HepG2 (cell line): ENCODE data around the gene CSDE1. TPM values are rescaled to one million over a fixed set of nuclear protein-coding genes. Genes with fewer than 3 reads are reported as not detected.

Experiments used
- ATAC-seq: fragments of 200-7000 bp; cut with Tn5 transposase; 3 replicates; pipeline ENCODE4 v1.9.1; 2020; ENCODE audit warnings: mild to moderate bottlenecking, moderate library complexity
- BruUV-seq: library from RNA; stranded (reverse); fragments of 400-500 nt; replicated peaks from 2 replicates; lab custom pipeline; 2021; lab: Mats Ljungman, UMichigan
- CTCF ChIA-PET: fragments of 300-600 bp; formaldehyde crosslinking; extraction: SDS; loops from one replicate; lab custom pipeline; 2021; ENCODE audit warnings: low total read pairs, inconsistent platforms, low intra/inter-chr PET ratio; lab: Yijun Ruan, JAX
- POLR2A ChIA-PET: fragments of 350-600 bp; sonication (Branson Sonifier 250); formaldehyde crosslinking; loops from one replicate; lab custom pipeline; 2020; ENCODE audit warnings: antibody characterized with exemption, inconsistent platforms; lab: Yijun Ruan, JAX
- DNase-seq: peaks from one replicate; pipeline ENCODE4 v3.0.0-alpha.2; 2015; ENCODE audit warnings: low spot score
- FAIRE-seq: peaks from 3 replicates; lab custom pipeline; 2011; peaks lifted over from hg19 to GRCh38; lab: Jason Lieb, UNC
- H2AFZ ChIP-seq: one replicate; pipeline ENCODE4 v1.6.1; 2011; ENCODE audit warnings: low read length, inconsistent platforms
- H3K27ac ChIP-seq: fragments of 300-600 bp; 3 replicates; pipeline ENCODE4 v1.8.0; 2011; ENCODE audit warnings: mixed run types, mild to moderate bottlenecking, mixed read lengths, low read length, inconsistent platforms; ENCODE audit not compliant: insufficient read depth; ENCODE audit errors: extremely low read length
- H3K27me3 ChIP-seq, 2 experiments: fragments of 200-600 bp in 1 of 2; 2 replicates in 1 of 2; 3 replicates in 1 of 2; pipeline versions ENCODE4 v1.6.0 to v1.8.0; 2011; ENCODE audit warnings: low read length in 2 of 2, mild to moderate bottlenecking in 2 of 2, moderate library complexity in 2 of 2, inconsistent platforms in 1 of 2; ENCODE audit not compliant: insufficient read depth in 2 of 2, control insufficient read depth in 1 of 2
- H3K36me3 ChIP-seq, 2 experiments: fragments of 200-600 bp in 1 of 2; replicated peaks in 1 of 2; 2 replicates in 1 of 2; 3 replicates in 1 of 2; pipeline versions ENCODE4 v1.5.1 to v1.8.0; 2011; ENCODE audit warnings: low read length in 2 of 2, inconsistent platforms in 1 of 2; ENCODE audit not compliant: insufficient read depth in 2 of 2, control insufficient read depth in 1 of 2
- H3K4me1 ChIP-seq: 2 replicates; pipeline ENCODE4 v1.5.1; 2012; ENCODE audit warnings: low read length, inconsistent platforms; ENCODE audit not compliant: insufficient read depth
- H3K4me2 ChIP-seq: 2 replicates; pipeline ENCODE4 v1.6.0; 2011; ENCODE audit warnings: low read depth, low read length, inconsistent platforms
- H3K4me3 ChIP-seq, 3 experiments: fragments of 200-600 bp in 1 of 3; sonication (generic), shearing (Covaris generic) in 1 of 3; replicated peaks in 1 of 3; 2 replicates each; pipeline ENCODE4 v1.5.1; 2011 to 2016; ENCODE audit warnings: low read length in 3 of 3, inconsistent platforms in 2 of 3, low read depth in 2 of 3, mild to moderate bottlenecking in 2 of 3, control low read depth in 1 of 3, mixed read lengths in 1 of 3; ENCODE audit not compliant: insufficient read depth in 1 of 3
- H3K79me2 ChIP-seq: one replicate; pipeline ENCODE4 v1.6.1; 2011; ENCODE audit warnings: low read length, inconsistent platforms; ENCODE audit not compliant: insufficient read depth
- H3K9ac ChIP-seq: 2 replicates; pipeline ENCODE4 v1.6.0; 2011; ENCODE audit warnings: mild to moderate bottlenecking, low read depth, low read length, inconsistent platforms; ENCODE audit not compliant: insufficient read depth
- H3K9me3 ChIP-seq: 2 replicates; pipeline ENCODE4 v1.5.1; 2012; ENCODE audit warnings: mild to moderate bottlenecking, low read length
- H4K20me1 ChIP-seq: 2 replicates; pipeline ENCODE4 v1.6.0; 2011; ENCODE audit warnings: inconsistent platforms, mild to moderate bottlenecking, low read length, moderate library complexity; ENCODE audit not compliant: insufficient read depth
- ATAD3A ChIP-seq: sonication (generic); formaldehyde crosslinking; IDR thresholded peaks from 2 replicates; pipeline ENCODE4 v1.4.0; 2020; ENCODE audit warnings: missing genetic modification reagents
- GPN1 ChIP-seq: sonication (generic); formaldehyde crosslinking; IDR thresholded peaks from 2 replicates; pipeline ENCODE4 v1.5.1; 2020; ENCODE audit warnings: missing genetic modification reagents, borderline replicate concordance
- NFYC ChIP-seq: IDR thresholded peaks from 2 replicates; pipeline ENCODE4 v1.6.1; 2016; ENCODE audit warnings: missing genetic modification reagents, missing compliant biosample characterization
- TSC22D2 ChIP-seq: sonication (generic); formaldehyde crosslinking; IDR thresholded peaks from 2 replicates; pipeline ENCODE4 v1.5.1; 2020; ENCODE audit warnings: missing genetic modification reagents, mild to moderate bottlenecking, borderline replicate concordance
- YY1 ChIP-seq: IDR thresholded peaks from 2 replicates; pipeline ENCODE4 v1.6.1; 2011; ENCODE audit warnings: low read length, low read depth, moderate library complexity, mild to moderate bottlenecking; ENCODE audit not compliant: insufficient read depth, insufficient replicate concordance
- ZFP37 ChIP-seq: sonication (generic); formaldehyde crosslinking; IDR thresholded peaks from 2 replicates; pipeline ENCODE4 v1.4.0; 2020; ENCODE audit warnings: missing genetic modification reagents, borderline replicate concordance
- ZNF17 ChIP-seq: sonication (generic); formaldehyde crosslinking; IDR thresholded peaks from 2 replicates; pipeline ENCODE4 v1.5.0; 2020; ENCODE audit warnings: mild to moderate bottlenecking, missing genetic modification reagents
- ZNF350 ChIP-seq: sonication (generic); formaldehyde crosslinking; IDR thresholded peaks from 2 replicates; pipeline ENCODE4 v1.4.0; 2020; ENCODE audit warnings: mild to moderate bottlenecking, low read depth, missing genetic modification reagents, borderline replicate concordance
- ZNF546 ChIP-seq: sonication (generic); formaldehyde crosslinking; conservative IDR thresholded peaks from 2 replicates; pipeline ENCODE4 v1.8.1; 2023; ENCODE audit warnings: mild to moderate bottlenecking, missing genetic modification reagents
- ZNF790 ChIP-seq: sonication (generic); formaldehyde crosslinking; IDR thresholded peaks from 2 replicates; pipeline ENCODE4 v1.8.0; 2022; ENCODE audit warnings: missing genetic modification reagents, mild to moderate bottlenecking, borderline replicate concordance
- ZSCAN12 ChIP-seq: sonication (generic); formaldehyde crosslinking; IDR thresholded peaks from 2 replicates; pipeline ENCODE4 v1.9.0; 2021; ENCODE audit warnings: mild to moderate bottlenecking, missing genetic modification reagents
- WGBS: methylation state at CpG from one replicate; pipeline ENCODE4 v1.1.6; 2017; ENCODE audit warnings: low lambda C conversion rate; 5-methylcytosine and 5-hydroxymethylcytosine counted together
- in situ Hi-C: cut with HindIII; loops from 2 replicates; pipeline ENCODE4 v1.10.0; 2017; ENCODE audit warnings: low pct_unique_long_range_greater_than_20kb; ENCODE audit not compliant: extremely low pct_ligation_motif_present
- intact Hi-C: fragments of 100-400 bp; cut with micrococcal nuclease; formaldehyde crosslinking; loops from one replicate; pipeline ENCODE4 v1.10.0; 2022; ENCODE audit not compliant: unreplicated experiment
- polyA plus RNA-seq, 8 experiments: library from polyadenylated mRNA; depleted of rRNA in 3 of 8; stranded (reverse) in 7 of 8; unstranded in 1 of 8; fragments of >200 nt; fragmentation: Illumina TruSeq in 4 of 8; extraction: Trizol in 4 of 8; gene quantifications; 2 replicates each; pipeline versions ENCODE4 v1.2.1 to v1.2.3, GENCODE V29; 2011 to 2016; ENCODE audit warnings: low read depth in 4 of 8, missing spikeins in 1 of 8, mixed read lengths in 1 of 8; ENCODE audit not compliant: insufficient read depth in 1 of 8
- total RNA-seq, 5 experiments: library from RNA; depleted of rRNA; stranded (reverse); fragments of >200 nt; fragmentation: Illumina TruSeq; extraction: Trizol; gene quantifications; 2 replicates each; pipeline ENCODE4 v1.2.3, GENCODE V29; 2016; ENCODE audit warnings: low read depth in 1 of 5
- TF ChIP-seq, protein P1 (sequence below): sonication (generic); formaldehyde crosslinking; IDR thresholded peaks from 2 replicates; pipeline ENCODE4 v1.8.1; 2023; ENCODE audit warnings: missing genetic modification reagents, mild to moderate bottlenecking, borderline replicate concordance
- TF ChIP-seq, protein P2 (sequence below): sonication (generic); formaldehyde crosslinking; IDR thresholded peaks from 2 replicates; pipeline ENCODE4 v1.4.0; 2020; ENCODE audit warnings: missing genetic modification reagents

Gene CSDE1
- total and polyA plus RNA-seq, 2 of the 13 experiments (the other 11 are each of a cell fraction or from before 2014, with no cell fraction given) = 150 to 313 TPM

DNA sequence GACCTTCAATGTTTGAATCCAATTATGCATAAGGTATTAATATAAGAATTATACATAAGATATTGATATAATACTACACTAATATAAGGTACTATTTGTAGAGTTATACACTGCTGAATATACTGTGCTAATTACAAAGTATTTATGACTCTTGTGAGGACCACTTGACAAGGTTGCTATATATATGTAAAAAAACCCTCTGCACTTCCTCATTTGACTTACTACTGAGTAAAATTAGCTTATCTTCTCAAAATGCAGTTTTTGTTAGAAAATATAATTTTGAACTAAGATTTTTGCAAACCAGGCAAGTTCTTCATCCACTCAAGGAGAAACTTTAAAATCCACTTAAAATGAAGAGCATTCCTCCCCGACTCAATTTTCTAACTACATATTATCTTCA is 14.2 kb upstream of the CSDE1 start (continued):
- TF ChIP-seq, protein P1, sequence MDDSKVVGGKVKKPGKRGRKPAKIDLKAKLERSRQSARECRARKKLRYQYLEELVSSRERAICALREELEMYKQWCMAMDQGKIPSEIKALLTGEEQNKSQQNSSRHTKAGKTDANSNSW = no peak
- no peak for TF ChIP-seq YY1
- no peak for TF ChIP-seq ATAD3A
- TF ChIP-seq ZFP37 (CRISPR knock-in tag) = no peak
- TF ChIP-seq, protein P2, sequence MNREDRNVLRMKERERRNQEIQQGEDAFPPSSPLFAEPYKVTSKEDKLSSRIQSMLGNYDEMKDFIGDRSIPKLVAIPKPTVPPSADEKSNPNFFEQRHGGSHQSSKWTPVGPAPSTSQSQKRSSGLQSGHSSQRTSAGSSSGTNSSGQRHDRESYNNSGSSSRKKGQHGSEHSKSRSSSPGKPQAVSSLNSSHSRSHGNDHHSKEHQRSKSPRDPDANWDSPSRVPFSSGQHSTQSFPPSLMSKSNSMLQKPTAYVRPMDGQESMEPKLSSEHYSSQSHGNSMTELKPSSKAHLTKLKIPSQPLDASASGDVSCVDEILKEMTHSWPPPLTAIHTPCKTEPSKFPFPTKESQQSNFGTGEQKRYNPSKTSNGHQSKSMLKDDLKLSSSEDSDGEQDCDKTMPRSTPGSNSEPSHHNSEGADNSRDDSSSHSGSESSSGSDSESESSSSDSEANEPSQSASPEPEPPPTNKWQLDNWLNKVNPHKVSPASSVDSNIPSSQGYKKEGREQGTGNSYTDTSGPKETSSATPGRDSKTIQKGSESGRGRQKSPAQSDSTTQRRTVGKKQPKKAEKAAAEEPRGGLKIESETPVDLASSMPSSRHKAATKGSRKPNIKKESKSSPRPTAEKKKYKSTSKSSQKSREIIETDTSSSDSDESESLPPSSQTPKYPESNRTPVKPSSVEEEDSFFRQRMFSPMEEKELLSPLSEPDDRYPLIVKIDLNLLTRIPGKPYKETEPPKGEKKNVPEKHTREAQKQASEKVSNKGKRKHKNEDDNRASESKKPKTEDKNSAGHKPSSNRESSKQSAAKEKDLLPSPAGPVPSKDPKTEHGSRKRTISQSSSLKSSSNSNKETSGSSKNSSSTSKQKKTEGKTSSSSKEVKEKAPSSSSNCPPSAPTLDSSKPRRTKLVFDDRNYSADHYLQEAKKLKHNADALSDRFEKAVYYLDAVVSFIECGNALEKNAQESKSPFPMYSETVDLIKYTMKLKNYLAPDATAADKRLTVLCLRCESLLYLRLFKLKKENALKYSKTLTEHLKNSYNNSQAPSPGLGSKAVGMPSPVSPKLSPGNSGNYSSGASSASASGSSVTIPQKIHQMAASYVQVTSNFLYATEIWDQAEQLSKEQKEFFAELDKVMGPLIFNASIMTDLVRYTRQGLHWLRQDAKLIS (CRISPR knock-in tag) = no peak

DNA sequence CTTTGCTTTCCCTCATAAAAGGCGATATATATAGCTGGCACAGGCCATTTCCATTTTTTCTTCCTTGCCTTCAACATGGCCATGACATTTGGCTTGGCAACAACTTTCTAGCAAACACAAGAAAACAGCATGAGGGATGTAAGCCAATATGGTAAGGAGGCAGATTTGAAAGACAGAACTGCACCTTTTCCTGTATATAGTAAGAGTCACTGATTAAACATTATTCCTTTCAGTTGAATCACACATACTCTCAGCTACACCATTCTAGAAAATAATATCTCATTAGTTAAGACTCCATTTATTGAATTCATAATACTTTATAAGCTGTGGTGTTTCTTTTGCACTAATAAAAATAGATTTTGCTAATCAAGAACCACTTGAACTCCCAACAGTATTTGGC is 13.2 kb upstream of the CSDE1 start:
- Histone ChIP-seq H3K9ac (no peak overlapping the region), H3K27me3 (no peaks in the 10 kb centered on the region), H3K79me2 (no peaks in the 10 kb centered on the region), H2AFZ (no peak overlapping the region), H3K4me2 (no peak overlapping the region), H3K36me3 (peaks cover 2 to 25% of the 10 kb centered on the region in 2 experiments; a peak in 3 of 5 replicates), H3K4me1 (peaks cover 12% of the 10 kb centered on the region), H3K27ac (no peak overlapping the region), H3K9me3 (no peaks in the 10 kb centered on the region), H4K20me1 (no peaks in the 10 kb centered on the region), H3K4me3 (no peak overlapping the region)
- BruUV-seq = no TSS peak
- in situ Hi-C loops (no loop called here), intact Hi-C loops (no loop called here)
- ChIA-PET CTCF (no interaction called here), POLR2A (no interaction called here)
- FAIRE-seq (no peak), DNase-seq (no peak), ATAC-seq (no peak)
- 92% methylated on average over 1 of the region's 1 CpG for WGBS
- TF ChIP-seq ZNF790 (CRISPR knock-in tag) = no peak
- TF ChIP-seq ZNF17 (CRISPR knock-in tag) = no peak
- no peak for TF ChIP-seq GPN1 (CRISPR knock-in tag)
- TF ChIP-seq ZNF546 (CRISPR knock-in tag) = no peak
- TF ChIP-seq ZSCAN12 (CRISPR knock-in tag) = no peak
- TF ChIP-seq ZNF350 (CRISPR knock-in tag) = no peak
- TF ChIP-seq NFYC = no peak
- no peak for TF ChIP-seq ATAD3A
- TF ChIP-seq TSC22D2 (CRISPR knock-in tag) = no peak
